Activated CD8-positive, alpha-beta memory T cell treated with anti-CD3 and anti-CD28 coated beads for 24 hours (primary cell): ENCODE measurements around the gene ABCC8.

Experiments used
- DNase-seq: peaks from one replicate; pipeline ENCODE4 v3.0.0-alpha.2; 2020

ABCC8 gene

DNA sequence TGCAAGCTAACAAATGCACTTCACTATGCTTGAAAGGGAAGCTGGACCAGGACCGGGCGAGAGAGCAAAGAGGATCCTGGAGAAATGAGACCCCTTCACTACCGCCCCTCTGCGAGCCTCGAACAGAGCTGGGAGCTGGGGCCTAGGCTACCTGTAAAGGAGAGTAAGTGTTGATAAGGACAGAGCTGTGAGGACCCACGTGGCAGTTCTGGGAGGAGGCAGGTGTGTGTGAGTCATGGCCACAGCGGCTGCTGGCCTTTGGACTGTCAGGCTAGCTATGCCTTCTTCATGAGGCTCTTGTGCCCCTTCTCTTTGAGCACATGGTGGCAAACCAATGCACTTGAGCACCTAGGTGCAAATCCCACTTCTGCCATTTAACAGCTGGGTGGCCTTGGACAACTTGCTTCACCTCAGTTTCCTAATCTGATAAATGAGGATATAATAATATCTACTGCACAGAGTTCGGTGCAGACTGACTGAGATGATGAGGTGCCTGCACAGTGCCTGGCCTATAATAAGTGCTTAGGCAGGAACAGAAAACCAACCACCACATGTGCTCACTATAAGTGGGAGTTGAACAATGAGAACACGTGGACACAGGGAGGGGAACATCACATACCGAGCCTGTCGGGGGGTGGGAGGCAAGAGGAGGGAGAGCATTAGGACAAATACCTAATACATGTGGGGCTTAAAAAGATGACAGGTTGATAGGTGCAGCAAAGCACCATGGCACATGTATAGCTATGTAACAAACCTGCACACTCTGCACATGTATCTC lies 52.9 kb downstream of the ABCC8 start:
- no peak for DNase-seq

GRCh38 chr11:17421781-17422180 lies 54.9 kb downstream of the ABCC8 start:
- no peak for DNase-seq

DNA sequence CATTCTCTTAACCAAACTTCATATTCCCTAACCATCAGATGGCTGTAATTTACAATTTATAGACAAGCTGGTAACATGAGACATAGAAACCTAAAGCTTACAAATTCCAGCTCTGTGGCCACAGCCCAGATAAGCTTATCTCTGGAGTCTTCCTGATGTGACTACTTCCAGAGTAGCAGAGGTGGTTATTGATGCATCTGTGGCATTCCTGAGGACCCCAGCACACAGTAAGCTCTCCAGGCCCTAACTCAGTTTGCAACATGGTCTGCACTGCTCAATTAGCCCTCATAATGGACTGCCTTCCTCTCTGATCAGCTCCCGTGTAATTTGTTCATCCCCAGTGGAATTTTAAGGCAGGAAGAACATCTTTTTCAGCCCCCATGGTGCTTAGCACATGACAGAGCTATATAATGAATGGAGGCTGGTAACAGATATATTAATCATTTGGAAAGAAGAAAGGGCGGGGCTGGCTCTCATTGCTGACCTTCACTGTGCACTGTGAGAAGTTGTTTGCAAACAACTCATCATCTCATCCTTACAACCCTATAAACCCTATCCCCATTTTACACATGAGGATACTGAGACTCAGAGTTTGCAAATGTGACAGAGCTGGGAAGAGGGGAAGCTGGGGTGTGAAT lies 58.1 kb downstream of the ABCC8 start:
- no peak for DNase-seq

DNA sequence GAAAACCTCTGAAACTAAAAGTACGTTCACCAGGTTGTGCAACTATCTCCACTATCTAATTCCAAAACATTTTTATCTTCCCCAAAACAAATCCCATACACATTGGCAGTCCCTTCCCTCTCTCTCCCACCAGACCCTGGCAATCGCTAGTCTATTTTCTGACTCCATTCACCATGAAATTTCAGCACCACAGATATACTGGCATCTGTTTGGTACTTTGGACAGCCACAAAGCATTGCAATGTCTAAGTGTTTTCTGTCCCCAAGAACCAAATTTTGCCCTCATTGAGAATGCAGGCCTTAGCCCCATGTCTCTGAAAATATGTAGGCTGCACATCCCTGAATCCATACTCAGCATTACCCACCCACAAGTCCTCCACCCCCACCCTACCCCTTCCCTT lies 60.2 kb downstream of the ABCC8 start:
- no peak for DNase-seq

DNA sequence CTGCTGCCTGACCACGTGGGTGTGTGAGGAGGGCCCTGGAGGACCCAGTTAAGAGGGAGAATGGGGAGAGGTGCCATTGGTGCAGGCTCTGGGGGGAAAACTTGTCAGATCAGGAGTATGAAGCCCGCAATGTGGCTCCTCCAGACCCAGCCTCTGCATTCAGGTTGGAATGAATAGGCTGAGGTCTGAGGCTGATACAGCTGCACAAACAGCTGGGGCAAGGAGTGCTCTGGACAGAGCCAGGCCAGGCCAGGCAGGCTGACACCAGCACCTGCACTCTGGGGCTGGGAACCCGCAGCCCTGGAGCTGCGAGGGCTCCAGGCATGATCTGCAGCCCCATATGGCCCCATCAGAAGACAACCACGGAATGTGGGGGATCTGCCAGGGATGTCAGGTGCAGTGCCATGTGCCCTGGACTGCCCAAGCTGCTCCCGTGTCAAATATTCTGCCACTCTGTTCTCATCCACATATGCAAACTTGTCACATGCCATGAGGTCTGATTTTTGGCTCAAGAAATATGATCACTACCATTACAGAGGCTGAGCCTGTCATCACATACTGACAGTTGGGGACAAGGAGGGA lies 61.0 kb downstream of the ABCC8 start:
- DNase-seq = no peak

GRCh38 chr11:17414992-17415391 lies 61.7 kb downstream of the ABCC8 start:
- no peak for DNase-seq

- no peak for DNase-seq
These were observed 62.3 kb downstream of the ABCC8 start for GRCh38 chr11:17414317-17414737.

- DNase-seq = no peak
These were observed 63.0 kb downstream of the ABCC8 start for GRCh38 chr11:17413414-17414316.

DNA sequence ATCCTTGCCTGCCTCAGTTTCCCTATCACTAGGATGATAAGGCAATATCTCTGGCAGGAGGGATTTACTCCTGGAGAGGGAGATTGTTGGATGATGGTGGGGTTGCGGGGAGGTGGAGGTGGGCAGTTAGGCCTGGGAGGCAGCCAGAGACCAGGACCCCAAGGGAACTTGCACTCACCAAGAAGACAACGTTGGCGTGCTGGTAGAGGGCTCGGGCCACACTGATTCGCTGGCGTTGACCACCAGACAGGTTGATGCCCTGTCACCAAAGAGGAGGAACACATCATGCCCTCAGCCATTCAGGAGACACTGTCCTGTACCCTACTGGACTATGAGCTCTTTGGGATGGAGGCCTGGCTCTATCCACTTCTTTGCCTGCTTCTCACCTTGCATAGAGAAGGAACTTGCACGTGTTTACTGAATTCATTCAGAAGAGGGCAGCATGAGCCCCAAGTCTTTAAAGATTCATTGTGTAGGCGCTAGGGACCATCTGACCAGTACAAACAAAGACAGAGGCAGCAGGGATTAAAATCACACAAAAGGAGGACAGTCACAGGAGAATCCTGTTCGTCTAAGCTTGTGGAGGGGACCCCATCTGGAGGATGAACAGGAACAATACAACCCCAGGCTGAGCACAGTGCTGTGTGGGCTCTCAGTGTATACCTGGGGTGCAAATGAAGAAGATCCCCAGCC lies 64.0 kb downstream of the ABCC8 start:
- DNase-seq = no peak

- DNase-seq = no peak
These were observed 65.2 kb downstream of the ABCC8 start for GRCh38 chr11:17411418-17411817.

GRCh38 chr11:17410606-17411379 lies 65.9 kb downstream of the ABCC8 start:
- no peak for DNase-seq

DNA sequence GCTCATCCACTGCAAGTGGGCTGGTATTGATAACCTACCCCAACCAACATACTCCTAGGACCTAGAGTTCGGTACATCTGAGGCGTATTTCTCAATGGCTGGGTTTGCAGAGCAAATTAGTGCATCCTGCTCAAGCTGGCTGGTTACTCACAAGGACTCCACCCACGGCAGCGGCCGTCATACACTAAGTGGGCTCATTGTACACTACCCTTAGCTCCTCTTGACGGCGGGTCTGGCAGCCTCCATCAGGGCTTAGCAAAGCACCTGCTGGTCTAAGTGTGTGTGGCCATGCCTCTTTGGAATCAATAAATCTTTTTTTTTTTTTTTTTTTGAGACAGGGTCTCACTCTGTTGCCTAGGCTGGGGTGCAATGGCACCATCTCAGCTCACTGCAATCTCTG lies 68.0 kb downstream of the ABCC8 start:
- DNase-seq = no peak

DNA sequence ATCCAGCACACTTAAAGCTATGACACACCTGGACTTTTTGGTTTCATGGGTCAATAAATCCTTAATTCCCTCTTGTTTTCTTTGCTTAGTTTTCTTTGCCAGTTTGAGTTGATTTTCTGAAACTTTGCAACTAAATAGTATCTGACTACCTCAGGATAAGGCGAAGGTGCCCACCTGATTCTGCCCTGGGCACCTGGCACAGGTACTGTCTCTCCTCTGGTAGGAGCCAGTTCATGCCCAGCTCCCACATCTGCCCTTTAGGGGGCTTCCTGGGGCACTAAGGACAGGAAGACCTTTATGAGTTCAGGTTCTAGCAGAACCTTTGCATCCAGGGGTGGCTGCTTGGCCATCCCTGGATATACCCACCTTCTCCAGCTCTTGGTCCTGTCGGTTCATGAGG lies 68.6 kb downstream of the ABCC8 start:
- DNase-seq = no peak

DNA sequence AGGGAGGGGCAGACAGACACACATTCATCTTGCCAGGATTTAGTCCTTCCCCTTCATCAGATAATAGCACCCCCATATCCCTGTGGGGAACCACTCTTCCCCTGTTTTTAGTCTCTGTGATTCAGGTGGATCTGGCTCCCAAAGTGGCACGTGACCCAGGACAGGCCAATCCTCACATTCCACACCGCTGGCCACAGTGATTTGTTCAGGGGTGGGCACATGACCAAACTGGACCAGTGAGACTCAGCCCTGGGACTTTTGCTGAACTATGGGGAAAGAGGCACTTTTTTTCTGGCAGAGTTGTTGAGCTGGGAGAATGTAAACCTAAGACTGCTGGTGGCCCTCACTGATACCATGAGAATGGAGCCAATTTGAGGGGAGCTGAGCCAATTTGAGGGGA lies 69.1 kb downstream of the ABCC8 start:
- DNase-seq = no peak

DNA sequence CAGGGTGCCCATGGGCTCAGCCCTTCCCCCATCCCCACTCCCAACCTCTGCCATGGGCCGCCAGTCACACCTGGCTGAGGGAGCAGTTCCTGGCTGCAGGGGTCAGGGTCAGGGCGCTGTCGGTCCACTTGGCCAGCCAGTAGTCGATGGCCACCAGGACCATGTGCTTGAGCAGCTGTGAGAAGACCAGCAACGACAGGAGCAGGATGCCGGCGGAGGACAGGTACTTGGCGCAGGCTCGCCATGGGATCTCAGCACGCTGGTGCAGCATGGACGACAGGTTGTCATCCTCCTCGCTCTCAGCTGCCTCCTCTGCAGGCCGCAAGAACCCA lies 69.9 kb downstream of the ABCC8 start:
- no peak for DNase-seq

DNA sequence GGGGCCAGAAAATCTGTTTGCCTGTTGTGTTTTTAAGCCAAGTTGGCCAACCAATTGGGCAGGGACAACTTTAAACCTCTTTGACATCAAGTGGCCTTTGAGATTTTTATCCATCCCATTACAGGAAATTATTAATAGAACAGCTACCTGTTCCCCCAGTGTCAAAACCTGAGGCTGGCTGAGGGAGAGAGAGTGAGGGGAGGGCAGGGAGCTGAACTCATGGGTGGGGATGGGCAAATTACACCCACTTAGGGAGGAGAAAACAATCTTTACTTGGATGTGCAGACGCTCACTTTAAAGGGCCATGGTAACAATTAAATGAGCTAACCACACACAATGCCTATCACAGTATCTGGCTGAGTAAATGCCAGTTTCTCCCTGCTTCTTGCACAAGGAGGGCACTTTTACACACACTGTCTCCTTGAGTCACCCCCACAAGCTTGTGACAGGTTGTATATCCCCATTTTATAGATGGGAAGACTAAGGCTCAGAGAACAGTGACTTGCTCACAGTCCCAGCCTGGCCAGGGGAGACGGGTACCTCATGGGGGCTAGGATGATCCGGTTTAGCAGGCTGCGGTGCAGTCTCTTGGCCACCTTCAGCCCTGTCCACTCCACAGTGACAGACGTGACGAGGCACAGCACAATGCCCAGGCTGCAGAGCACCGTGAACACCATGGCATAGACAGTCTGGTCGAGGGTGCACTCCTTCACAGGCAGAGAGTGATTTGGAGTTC lies 70.4 kb downstream of the ABCC8 start:
- no peak for DNase-seq

DNA sequence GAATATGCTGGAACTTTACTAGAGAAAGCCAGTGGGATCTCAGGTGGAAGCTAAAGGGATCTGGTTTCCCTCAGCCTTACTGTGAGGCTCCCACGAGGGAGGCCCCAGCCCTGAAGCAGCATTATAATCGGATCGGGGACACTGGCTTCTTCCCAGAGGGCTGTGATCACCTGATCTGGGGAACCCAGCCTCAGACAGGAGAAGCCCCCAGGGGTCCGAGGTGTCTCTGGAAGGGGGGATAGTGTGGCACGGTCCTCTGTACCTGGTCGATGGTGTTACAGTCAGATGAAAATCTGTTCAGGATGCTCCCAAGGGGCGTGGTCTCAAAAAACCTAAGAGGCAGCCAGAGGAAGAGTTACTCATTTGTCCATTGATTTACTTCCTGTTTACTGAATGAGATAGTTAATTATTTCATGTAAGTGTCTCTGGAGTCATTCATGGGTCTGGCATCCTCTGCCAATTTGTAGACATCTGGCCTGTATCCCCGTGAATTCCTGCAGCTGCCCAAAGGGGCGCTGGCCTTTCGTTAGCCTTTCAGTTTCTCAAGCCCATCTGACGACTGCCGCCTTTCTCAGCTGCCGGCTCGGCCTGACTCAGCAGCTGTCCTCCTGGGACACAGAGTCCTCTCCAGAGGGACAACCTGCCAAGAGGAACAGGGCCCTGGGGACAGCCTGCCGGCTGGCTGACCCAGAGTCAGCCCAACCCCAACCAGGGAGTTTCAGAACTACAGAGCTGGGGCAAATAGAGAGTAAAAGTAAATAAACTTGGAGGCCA lies 71.2 kb downstream of the ABCC8 start:
- DNase-seq = no peak

- DNase-seq = no peak
These were observed 72.5 kb downstream of the ABCC8 start for GRCh38 chr11:17403980-17404759.

DNA sequence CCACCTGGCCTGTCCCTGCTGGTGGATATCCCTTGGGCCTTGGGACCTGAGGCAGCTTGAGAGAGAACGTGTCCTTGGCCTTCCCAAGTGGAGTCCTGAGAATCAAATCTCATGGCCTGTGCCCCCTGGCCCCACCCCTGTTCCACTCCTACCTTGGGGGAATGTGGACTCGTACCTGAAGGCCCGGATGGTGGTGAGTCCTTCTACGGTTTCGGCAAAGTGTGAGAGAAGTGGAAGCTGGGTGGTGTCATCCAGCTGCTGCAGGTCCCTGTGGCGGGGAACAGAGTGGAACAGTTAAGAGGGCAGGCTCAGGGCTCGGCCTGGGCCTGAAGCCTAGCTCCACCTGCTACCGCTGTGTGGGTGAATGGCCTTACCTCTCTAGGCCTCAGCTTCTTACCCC lies 74.2 kb downstream of the ABCC8 start:
- no peak for DNase-seq

- DNase-seq = no peak
These were observed 74.8 kb downstream of the ABCC8 start for GRCh38 chr11:17401841-17402240.
